ENCODE results near the gene HRAS. TPM values are rescaled to one million over a fixed set of nuclear protein-coding genes. Genes with fewer than 3 reads are reported as not detected.

The HRAS gene
- total and polyA plus RNA-seq, 2 donors (not counting 3 experiments of a cell fraction or from before 2014, with no cell fraction given): 103 to 109 TPM

DNA sequence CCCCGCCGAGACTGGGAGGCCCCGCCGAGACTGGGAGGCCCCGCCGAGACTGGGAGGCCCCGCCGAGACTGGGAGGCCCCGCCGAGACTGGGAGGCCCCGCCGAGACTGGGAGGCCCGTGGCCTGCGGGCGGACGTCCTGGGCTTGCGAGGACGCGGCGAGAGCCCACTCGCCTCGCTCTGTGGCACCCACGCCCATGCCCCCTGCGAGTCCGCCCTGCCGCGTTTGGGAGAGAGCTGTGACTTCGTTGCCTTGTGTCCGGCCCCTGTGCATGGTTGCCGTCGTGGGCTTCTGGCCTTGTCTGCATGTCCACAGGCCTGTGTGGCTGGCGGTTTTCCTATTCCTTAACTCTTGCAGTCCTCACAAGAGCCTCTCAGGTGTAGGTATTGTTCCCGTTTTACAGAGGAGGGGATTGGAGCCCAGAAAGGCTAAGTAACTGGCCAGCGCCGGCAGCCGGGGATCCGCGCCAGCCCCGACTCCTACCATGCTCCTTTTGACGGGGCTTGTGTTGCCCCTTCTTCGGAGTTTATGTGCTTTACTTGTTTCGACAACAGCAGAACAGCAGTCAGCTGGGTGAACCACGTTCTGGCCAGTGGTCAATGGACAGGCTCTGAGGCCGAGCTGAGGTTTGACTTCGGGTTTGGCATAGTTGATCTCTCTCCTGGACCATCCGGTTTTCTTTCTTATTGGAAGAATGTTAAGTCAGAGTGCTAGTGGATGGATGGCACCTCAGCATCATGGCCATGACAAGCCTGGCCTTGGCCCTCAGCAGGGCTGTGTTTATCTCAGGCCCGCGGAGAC lies 41.6 kb upstream of the HRAS start:
- TF ChIP-seq EZH2 (IDR thresholded peaks at IDR 0.05; ENCODE audit: borderline replicate concordance, low read depth, low read length, severe bottlenecking) (no peak), POLR2A (IDR thresholded peaks at IDR 0.05; ENCODE audit: low read depth, low read length) (no peak), MYC (IDR thresholded peaks at IDR 0.05; ENCODE audit: low read depth, low read length) (no peak), GATA2 (IDR thresholded peaks at IDR 0.05; ENCODE audit: insufficient read depth, insufficient read length, low read depth, low read length) (no peak), JUN (IDR thresholded peaks at IDR 0.05; ENCODE audit: borderline replicate concordance, insufficient read depth, insufficient read length, low read depth) (no peak), FOS (IDR thresholded peaks at IDR 0.05; ENCODE audit: borderline replicate concordance, insufficient read depth, low read length) (no peak), POLR2AphosphoS5 (IDR thresholded peaks at IDR 0.05; ENCODE audit: insufficient read depth, low read depth, low read length) (no peak)
- TF ChIP-seq, protein P1, sequence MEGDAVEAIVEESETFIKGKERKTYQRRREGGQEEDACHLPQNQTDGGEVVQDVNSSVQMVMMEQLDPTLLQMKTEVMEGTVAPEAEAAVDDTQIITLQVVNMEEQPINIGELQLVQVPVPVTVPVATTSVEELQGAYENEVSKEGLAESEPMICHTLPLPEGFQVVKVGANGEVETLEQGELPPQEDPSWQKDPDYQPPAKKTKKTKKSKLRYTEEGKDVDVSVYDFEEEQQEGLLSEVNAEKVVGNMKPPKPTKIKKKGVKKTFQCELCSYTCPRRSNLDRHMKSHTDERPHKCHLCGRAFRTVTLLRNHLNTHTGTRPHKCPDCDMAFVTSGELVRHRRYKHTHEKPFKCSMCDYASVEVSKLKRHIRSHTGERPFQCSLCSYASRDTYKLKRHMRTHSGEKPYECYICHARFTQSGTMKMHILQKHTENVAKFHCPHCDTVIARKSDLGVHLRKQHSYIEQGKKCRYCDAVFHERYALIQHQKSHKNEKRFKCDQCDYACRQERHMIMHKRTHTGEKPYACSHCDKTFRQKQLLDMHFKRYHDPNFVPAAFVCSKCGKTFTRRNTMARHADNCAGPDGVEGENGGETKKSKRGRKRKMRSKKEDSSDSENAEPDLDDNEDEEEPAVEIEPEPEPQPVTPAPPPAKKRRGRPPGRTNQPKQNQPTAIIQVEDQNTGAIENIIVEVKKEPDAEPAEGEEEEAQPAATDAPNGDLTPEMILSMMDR (IDR thresholded peaks at IDR 0.05; ENCODE audit: extremely low read depth in 1 of 2, insufficient read depth in 1 of 2, low read depth in 1 of 2, low read length in 2 of 2): no peak
- TF ChIP-seq, protein P2, sequence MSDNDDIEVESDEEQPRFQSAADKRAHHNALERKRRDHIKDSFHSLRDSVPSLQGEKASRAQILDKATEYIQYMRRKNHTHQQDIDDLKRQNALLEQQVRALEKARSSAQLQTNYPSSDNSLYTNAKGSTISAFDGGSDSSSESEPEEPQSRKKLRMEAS (IDR thresholded peaks at IDR 0.05; ENCODE audit: insufficient read depth, insufficient read length): no peak
- Histone ChIP-seq H3K27ac (ENCODE audit: insufficient read depth, low read depth, low read length) (peak overlapping the region; percentile 58), H3K9me1 (replicated peaks; ENCODE audit: control insufficient read depth, extremely low read depth, insufficient read depth, low read length) (no peaks in the 10 kb centered on the region), H3K9me3 (replicated peaks; ENCODE audit: control insufficient read depth, insufficient read depth, low read length) (no peaks in the 10 kb centered on the region), H3K79me2 (ENCODE audit: control insufficient read depth, insufficient read depth, low read length) (peaks cover 52% of the 10 kb centered on the region), H3K27me3 (ENCODE audit: control insufficient read depth in 2 of 2, insufficient read depth in 2 of 2, low read length in 2 of 2) (peaks cover 8 to 10% of the 10 kb centered on the region in 2 experiments), H2AFZ (ENCODE audit: low read depth, low read length) (no peak overlapping the region), H4K20me1 (replicated peaks; ENCODE audit: control insufficient read depth, extremely low read depth, insufficient read depth, low read length) (no peaks in the 10 kb centered on the region), H3K4me1 (ENCODE audit: control insufficient read depth, extremely low read depth, insufficient read depth, low read length) (peaks cover 14% of the 10 kb centered on the region), H3K36me3 (ENCODE audit: control insufficient read depth in 2 of 2, extremely low read depth in 1 of 2, insufficient read depth in 2 of 2, low read length in 2 of 2) (peaks cover 0 to 4% of the 10 kb centered on the region in 2 experiments), H3K9ac (replicated peaks; ENCODE audit: extremely low read depth, insufficient read depth, low read length) (peak overlapping the region; percentile 100), H3K4me3 (replicated peaks in 1 of 3; ENCODE audit: insufficient read depth in 1 of 3, low read depth in 1 of 3, low read length in 3 of 3) (peak overlapping the region; percentile 67 to 98 (median 79)), H3K4me2 (ENCODE audit: insufficient read depth, low read length) (peak overlapping the region; percentile 94)
- BruUV-seq (replicated peaks): no TSS peak
- POLR2A ChIA-PET: no interaction called here
- peak; percentile 64 for FAIRE-seq
- dilution Hi-C loops (cut with MboI; ENCODE audit: extremely low pct_ligation_motif_present, low sequenced_read_pairs) (no loop called here), intact Hi-C loops (cut with micrococcal nuclease) (loop anchor here (5.0 kb wide), 1 partner anchor 35 kb away; no protein-coding TSS in a partner anchor)
- CTCF ChIA-PET: interaction anchor here (0.9 kb wide), 1 partner anchor 22 kb away, joined by 3 read pairs; no protein-coding TSS in a partner anchor
- peak; percentile 15 for DNase-seq (ENCODE audit: low read depth, low spot score)

Measured in endothelial cell of umbilical vein (primary cell).